K562 (cell line): ENCODE results near the gene MKNK2. TPM values are rescaled to one million over a fixed set of nuclear protein-coding genes. Genes with fewer than 3 reads are reported as not detected.
A peak's percentile ranks its signal among the peaks of the same experiment; 100 is the strongest.
"Not testable (repeated sequence)": the region's sequence is repeated elsewhere in the genome, so short reads cannot be mapped to it uniquely, and the experiment has no call there.

ENCODE experiments used
- ATAC-seq: fragments of 200-7000 bp; cut with Tn5 transposase; 3 replicates; pipeline ENCODE4 v1.9.1; 2020; ENCODE audit warnings: moderate library complexity
- BruUV-seq: library from RNA; stranded (reverse); fragments of 400-500 nt; replicated peaks from 2 replicates; lab custom pipeline; 2021; lab: Mats Ljungman, UMichigan
- CTCF ChIA-PET: fragments of 300-600 bp; formaldehyde crosslinking; extraction: SDS; loops from one replicate; lab custom pipeline; 2021; ENCODE audit warnings: low intra/inter-chr PET ratio; lab: Yijun Ruan, JAX
- POLR2A ChIA-PET: fragments of 300-600, 350-650 bp; sonication (Branson Sonifier 250); formaldehyde crosslinking; extraction: SDS; loops from one replicate; lab custom pipeline; 2021; ENCODE audit warnings: antibody characterized with exemption, inconsistent platforms; lab: Yijun Ruan, JAX
- DNase-seq, 4 experiments: peaks; one replicate each; pipeline versions ENCODE4 v3.0.0 to v3.0.0-alpha.2; 2011 to 2018; ENCODE audit warnings: low spot score in 3 of 4, mixed read lengths in 3 of 4; ENCODE audit errors: extremely low read depth in 1 of 4
- FAIRE-seq: peaks from 2 replicates; lab custom pipeline; 2011; peaks lifted over from hg19 to GRCh38; lab: Jason Lieb, UNC
- H2AFZ ChIP-seq: 2 replicates; pipeline ENCODE4 v1.6.0; 2011; ENCODE audit warnings: low read depth, low read length, control low read depth, inconsistent platforms
- H3K27ac ChIP-seq: fragments of 200-600 bp; 3 replicates; pipeline ENCODE4 v1.8.0; 2011; ENCODE audit warnings: low read depth, mild to moderate bottlenecking, control low read depth, inconsistent platforms, low read length, moderate library complexity, mixed read lengths; ENCODE audit errors: extremely low read depth
- H3K27me3 ChIP-seq, 2 experiments: fragments of 300-600 bp in 1 of 2; 2 replicates in 1 of 2; 3 replicates in 1 of 2; pipeline versions ENCODE4 v1.6.0 to v1.8.0; 2011; ENCODE audit warnings: inconsistent platforms in 2 of 2, low read length in 2 of 2, mild to moderate bottlenecking in 1 of 2, mixed read lengths in 1 of 2, moderate library complexity in 1 of 2; ENCODE audit not compliant: control insufficient read depth in 2 of 2, insufficient read depth in 2 of 2
- H3K36me3 ChIP-seq: fragments of 300-600 bp; 3 replicates; pipeline ENCODE4 v1.8.0; 2011; ENCODE audit warnings: mild to moderate bottlenecking, low read length, inconsistent platforms; ENCODE audit not compliant: control insufficient read depth, insufficient read depth
- H3K4me1 ChIP-seq, 2 experiments: fragments of 200-600 bp in 1 of 2; replicated peaks in 1 of 2; 2 replicates in 1 of 2; 3 replicates in 1 of 2; pipeline versions ENCODE4 v1.5.1 to v1.8.0; 2011; ENCODE audit warnings: inconsistent platforms in 2 of 2, low read length in 2 of 2, mild to moderate bottlenecking in 1 of 2, mixed read lengths in 1 of 2, moderate library complexity in 1 of 2; ENCODE audit not compliant: control insufficient read depth in 2 of 2, insufficient read depth in 2 of 2
- H3K4me2 ChIP-seq: 2 replicates; pipeline ENCODE4 v1.6.1; 2011; ENCODE audit warnings: low read length, control low read depth, inconsistent platforms, mixed read lengths; ENCODE audit not compliant: insufficient read depth
- H3K4me3 ChIP-seq: fragments of 200-600 bp; sonication (generic), shearing (Covaris generic); 2 replicates; pipeline ENCODE4 v1.5.1; 2016; ENCODE audit warnings: control low read depth, inconsistent platforms
- H3K79me2 ChIP-seq: fragments of 200-600 bp; 3 replicates; pipeline ENCODE4 v1.8.0; 2011; ENCODE audit warnings: low read length, inconsistent platforms; ENCODE audit not compliant: control insufficient read depth, insufficient read depth
- H3K9ac ChIP-seq, 2 experiments: 2 replicates each; pipeline versions ENCODE4 v1.6.0 to v1.6.1; 2011; ENCODE audit warnings: low read depth in 2 of 2, low read length in 2 of 2, control low read depth in 1 of 2, inconsistent platforms in 1 of 2, mild to moderate bottlenecking in 1 of 2, mixed read lengths in 1 of 2; ENCODE audit not compliant: insufficient read depth in 1 of 2
- H3K9me1 ChIP-seq: one replicate; pipeline ENCODE4 v1.6.0; 2011; ENCODE audit warnings: inconsistent platforms, mild to moderate bottlenecking, low read length, moderate library complexity; ENCODE audit not compliant: control insufficient read depth, insufficient read depth
- H3K9me3 ChIP-seq: replicated peaks from 2 replicates; pipeline ENCODE4 v1.5.1; 2011; ENCODE audit warnings: low read depth, low read length, inconsistent platforms; ENCODE audit not compliant: control insufficient read depth, insufficient read depth
- H4K20me1 ChIP-seq: replicated peaks from 2 replicates; pipeline ENCODE4 v1.6.1; 2011; ENCODE audit warnings: low read length, inconsistent platforms, mixed read lengths; ENCODE audit not compliant: control insufficient read depth, insufficient read depth
- E2F3 ChIP-seq: fragments of 250-450 bp; sonication (Bioruptor Pico); IDR thresholded peaks from 2 replicates; pipeline ENCODE4 v1.4.0; 2020; ENCODE audit warnings: mild to moderate bottlenecking
- HOMEZ ChIP-seq: fragments of 250-450 bp; sonication (Bioruptor Pico); IDR thresholded peaks from 2 replicates; pipeline ENCODE4 v1.4.0; 2020; ENCODE audit warnings: mild to moderate bottlenecking, moderate library complexity
- ZFP91 ChIP-seq: sonication (generic); formaldehyde crosslinking; IDR thresholded peaks from 2 replicates; pipeline ENCODE4 v1.8.0; 2022; ENCODE audit warnings: mild to moderate bottlenecking, missing genetic modification reagents
- ZNF121 ChIP-seq: sonication (generic); formaldehyde crosslinking; conservative IDR thresholded peaks from 2 replicates; pipeline ENCODE4 v1.8.0; 2022; ENCODE audit warnings: missing genetic modification reagents
- WGBS: fragments of 100-300 bp; shearing (Covaris generic); methylation state at CpG from one replicate; pipeline ENCODE4 v1.1.6; 2016; ENCODE audit warnings: low coverage, mixed read lengths; ENCODE audit not compliant: insufficient coverage; ENCODE audit errors: missing lambda C conversion rate; 5-methylcytosine and 5-hydroxymethylcytosine counted together
- in situ Hi-C: fragments of 300-500 bp; cut with MboI; formaldehyde crosslinking; loops from 4 replicates; pipeline ENCODE4 v1.15.0; 2018; ENCODE audit warnings: inconsistent platforms, mixed read lengths
- intact Hi-C: fragments of 100-400 bp; cut with micrococcal nuclease; formaldehyde crosslinking; loops from 2 replicates; pipeline ENCODE4 v1.14.2; 2022
- polyA plus RNA-seq, 8 experiments: library from polyadenylated mRNA; depleted of rRNA in 4 of 8; stranded (reverse) in 5 of 8; unstranded in 3 of 8; fragments of >200 nt; fragmentation: Nextera tagmentation in 2 of 8; fragmentation: Illumina TruSeq in 1 of 8; extraction: Ambion mirVana in 2 of 8; extraction: Trizol in 1 of 8; gene quantifications; 2 replicates each; pipeline versions ENCODE4 v1.2.1 to v1.2.3, GENCODE V29; 2011 to 2014; ENCODE audit warnings: inconsistent platforms in 1 of 8, missing spikeins in 1 of 8
- total RNA-seq, 7 experiments: library from RNA; depleted of rRNA in 6 of 7; stranded (reverse); fragments of >200 nt in 6 of 7; fragmentation: Illumina TruSeq in 2 of 7; extraction: Trizol in 2 of 7; gene quantifications; 2 replicates each; pipeline versions ENCODE4 v1.2.1 to v1.2.3, GENCODE V29; 2011 to 2021; ENCODE audit warnings: low replicate concordance in 1 of 7

Gene MKNK2
- total and polyA plus RNA-seq, 9 of the 15 experiments (the other 6 are each of a cell fraction or from before 2014, with no cell fraction given): 5.1 to 191 (median 51.9) TPM

DNA sequence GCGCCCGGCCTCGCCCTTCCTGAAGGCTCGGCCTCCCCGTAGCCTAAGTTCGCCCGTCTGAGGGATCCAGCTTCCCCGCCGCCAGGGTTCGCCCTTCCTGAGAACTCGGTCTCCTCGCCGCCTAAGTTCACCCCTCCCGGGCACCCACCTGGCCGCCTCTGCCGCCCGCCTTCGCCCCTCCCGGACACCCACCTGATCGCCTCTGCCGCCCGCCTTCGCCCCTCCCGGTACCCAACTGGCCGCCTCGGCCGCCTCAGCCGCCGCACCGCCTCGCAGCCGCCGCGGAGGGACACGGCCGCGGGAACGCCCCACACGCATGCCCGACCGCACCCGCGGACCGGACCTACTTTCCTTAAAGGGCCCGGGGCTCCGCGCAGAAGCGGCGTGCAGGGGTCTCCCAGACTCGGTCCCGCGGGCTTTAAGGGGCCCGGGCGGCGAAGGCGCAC is 45.0 kb upstream of the MKNK2 start, which contains the start of gene MOB3A (continued):
- peak; percentile 80; the same call in 1 of the 2 replicates for TF ChIP-seq HOMEZ (CRISPR knock-in tag)
- TF ChIP-seq E2F3 (CRISPR knock-in tag): peak; percentile 83; the same call in 1 of the 2 replicates
- TF ChIP-seq ZFP91 (CRISPR knock-in tag): peak; percentile 100
- TF ChIP-seq, all 486 proteins: peak for 157

DNA sequence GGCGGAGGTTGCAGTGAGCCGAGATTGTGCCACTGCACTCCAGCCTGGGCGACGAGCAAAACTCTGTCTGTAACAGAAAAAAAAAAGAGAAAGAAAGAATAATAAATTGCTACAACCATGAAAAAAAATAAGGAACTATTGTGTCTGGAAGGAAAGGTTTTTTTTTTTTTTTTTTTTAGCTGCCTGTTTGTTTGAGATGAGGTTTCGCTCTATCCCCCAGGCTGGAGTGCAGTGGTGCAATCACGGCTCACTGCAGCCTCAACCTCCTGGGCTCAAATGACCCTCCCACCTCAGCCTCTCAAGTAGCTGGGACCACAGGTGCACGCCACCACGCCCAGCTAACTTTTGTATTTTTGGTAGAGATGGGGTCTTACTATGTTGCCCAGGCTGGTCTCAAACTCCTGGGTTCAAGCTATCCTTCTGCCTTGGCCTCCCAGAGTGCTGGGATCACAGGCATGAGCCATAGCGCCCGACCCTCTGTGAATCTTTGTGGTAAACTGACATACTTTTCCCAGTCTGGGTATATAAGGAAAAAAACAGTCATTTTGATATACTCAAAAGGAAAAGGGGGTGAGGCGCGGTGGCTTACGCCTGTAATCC is 41.0 kb upstream of the MKNK2 start:
- H4K20me1 ChIP-seq, H3K4me3 ChIP-seq, CTCF ChIA-PET, H3K36me3 ChIP-seq, H3K27ac ChIP-seq, in situ Hi-C loops, H3K9ac ChIP-seq, intact Hi-C loops, ATAC-seq, DNase-seq, H3K9me3 ChIP-seq, H3K4me2 ChIP-seq, H3K9me1 ChIP-seq, BruUV-seq, H3K27me3 ChIP-seq, FAIRE-seq, H2AFZ ChIP-seq: not testable (repeated sequence)
- WGBS: 93% methylated on average over 10 of the region's 13 CpGs
- Histone ChIP-seq H3K79me2 (peaks cover 46% of the 10 kb centered on the region), H3K4me1 (peaks cover 31 to 59% of the 10 kb centered on the region in 2 experiments; a peak in 4 of 5 replicates)
- TF ChIP-seq ZNF121: peak; percentile 77
- POLR2A ChIA-PET: interaction anchor here (0.9 kb wide), 1 partner anchor 37 kb away, joined by 3 read pairs; no protein-coding TSS in a partner anchor
